ENCODE measurements around the gene RHOXF2B.

The RHOXF2B gene

GRCh38 chrX:120029354-120029753, 48.1 kb downstream of the RHOXF2B start:
- TF ChIP-seq POLR2AphosphoS5 (IDR thresholded peaks at IDR 0.05; ENCODE audit: borderline replicate concordance, low read depth, low read length) (no peak), EZH2 (IDR thresholded peaks at IDR 0.05) (no peak), FOXP2 (optimal IDR thresholded peaks at IDR 0.05; ENCODE audit: control extremely low read depth, extremely low read length, insufficient read depth) (no peak)
- Histone ChIP-seq H3K4me3 (no peak overlapping the region), H3K36me3 (ENCODE audit: insufficient read depth, low read length) (no peaks in the 10 kb centered on the region), H3K9me3 (ENCODE audit: low read depth, low read length) (no peaks in the 10 kb centered on the region), H3K27ac (no peak overlapping the region), H3K9ac (ENCODE audit: insufficient read length) (no peak overlapping the region)
- no peak for DNase-seq (ENCODE audit: low read depth, low spot score)

GRCh38 chrX:120023259-120023658, 54.2 kb downstream of the RHOXF2B start:
- H3K4me3 ChIP-seq: no peak overlapping the region
- H3K36me3 ChIP-seq (ENCODE audit: insufficient read depth, low read length): no peaks in the 10 kb centered on the region
- TF ChIP-seq POLR2AphosphoS5 (IDR thresholded peaks at IDR 0.05; ENCODE audit: borderline replicate concordance, low read depth, low read length) (no peak), EZH2 (IDR thresholded peaks at IDR 0.05) (no peak), FOXP2 (optimal IDR thresholded peaks at IDR 0.05; ENCODE audit: control extremely low read depth, extremely low read length, insufficient read depth) (no peak)
- no peak for DNase-seq (ENCODE audit: low read depth, low spot score)
- no peaks in the 10 kb centered on the region for H3K9me3 ChIP-seq (ENCODE audit: low read depth, low read length)
- no peak overlapping the region for H3K27ac ChIP-seq
- no peak overlapping the region for H3K9ac ChIP-seq (ENCODE audit: insufficient read length)

- DNase-seq (ENCODE audit: low read depth, low spot score): no peak
- H3K4me3 ChIP-seq: no peak overlapping the region
- H3K9ac ChIP-seq (ENCODE audit: insufficient read length): no peak overlapping the region
- H3K9me3 ChIP-seq (ENCODE audit: low read depth, low read length): no peaks in the 10 kb centered on the region
- no peaks in the 10 kb centered on the region for H3K36me3 ChIP-seq (ENCODE audit: insufficient read depth, low read length)
- TF ChIP-seq EZH2 (IDR thresholded peaks at IDR 0.05) (no peak), FOXP2 (optimal IDR thresholded peaks at IDR 0.05; ENCODE audit: control extremely low read depth, extremely low read length, insufficient read depth) (no peak), POLR2AphosphoS5 (IDR thresholded peaks at IDR 0.05; ENCODE audit: borderline replicate concordance, low read depth, low read length) (no peak)
- H3K27ac ChIP-seq: no peak overlapping the region
These were observed 54.7 kb downstream of the RHOXF2B start for GRCh38 chrX:120022763-120023162.

Measured in SK-N-MC (cell line).